GM23338 (cell line): ENCODE measurements around the gene HK1.

Experiments used
- CREB1 ChIP-seq: fragments of 250-450 bp; sonication (Bioruptor Pico); IDR thresholded peaks from 2 replicates; pipeline ENCODE4 v1.5.0; 2020; ENCODE audit warnings: low read depth, mild to moderate bottlenecking, moderate library complexity
- CTCF ChIP-seq, 2 experiments: fragments of 200-600 bp in 1 of 2; sonication (generic) in 1 of 2; conservative IDR thresholded peaks; 2 replicates each; pipeline versions ENCODE4 v1.5.1 to v1.6.1; 2016 to 2017; ENCODE audit warnings: antibody characterized with exemption in 2 of 2, low read depth in 2 of 2, mild to moderate bottlenecking in 2 of 2, moderate library complexity in 1 of 2
- ETS1 ChIP-seq: IDR thresholded peaks from 2 replicates; pipeline ENCODE4 v1.6.1; 2016; ENCODE audit warnings: antibody characterized with exemption
- EZH2 ChIP-seq: fragments of 200-600 bp; sonication (generic); IDR thresholded peaks from one replicate; pipeline ENCODE4 v1.8.0; 2017; ENCODE audit warnings: antibody characterized with exemption, mild to moderate bottlenecking, low read depth; ENCODE audit not compliant: unreplicated experiment
- EZH2phosphoT487 ChIP-seq: fragments of 200-600 bp; sonication (generic); IDR thresholded peaks from one replicate; pipeline ENCODE4 v1.8.1; 2018; ENCODE audit warnings: antibody characterized with exemption; ENCODE audit not compliant: unreplicated experiment
- JUNB ChIP-seq: IDR thresholded peaks from one replicate; pipeline ENCODE4 v1.6.1; 2016; ENCODE audit warnings: antibody characterized with exemption; ENCODE audit not compliant: unreplicated experiment
- POLR2AphosphoS5 ChIP-seq: IDR thresholded peaks from 2 replicates; pipeline ENCODE4 v1.6.1; 2016; ENCODE audit warnings: antibody characterized with exemption, low read depth
- REST ChIP-seq: IDR thresholded peaks from one replicate; pipeline ENCODE4 v1.6.1; 2018; ENCODE audit warnings: antibody characterized with exemption; ENCODE audit not compliant: unreplicated experiment
- STAT1 ChIP-seq: IDR thresholded peaks from one replicate; pipeline ENCODE4 v1.6.1; 2016; ENCODE audit warnings: antibody characterized with exemption; ENCODE audit not compliant: unreplicated experiment
- ZNF331 ChIP-seq: fragments of 250-450 bp; sonication (Bioruptor Pico); IDR thresholded peaks from 2 replicates; pipeline ENCODE4 v1.5.0; 2020; ENCODE audit warnings: low read depth, mild to moderate bottlenecking, moderate library complexity

- TF ChIP-seq CTCF (conservative IDR thresholded peaks at IDR 0.05; ENCODE audit: low read depth in 2 of 2), result no peak
- no peak for TF ChIP-seq REST
- no peak for TF ChIP-seq CREB1 (CRISPR knock-in tag)
- no peak for TF ChIP-seq EZH2
- TF ChIP-seq EZH2phosphoT487, result no peak
- no peak for TF ChIP-seq POLR2AphosphoS5
- TF ChIP-seq ZNF331 (CRISPR knock-in tag), result no peak
- no peak for TF ChIP-seq ETS1
- no peak for TF ChIP-seq JUNB
- TF ChIP-seq STAT1, result no peak
Measured at GRCh38 chr10:69428165-69428564, 149.9 kb downstream of the HK1 start.
